ENCODE results near the gene CNTN5.

Gene CNTN5

GRCh38 chr11:99973993-99974392, 953.2 kb downstream of the CNTN5 start:
- no peak for DNase-seq (ENCODE audit: low read depth)
- no peak for TF ChIP-seq CTCF (IDR thresholded peaks at IDR 0.05; ENCODE audit: control insufficient read depth, insufficient read depth, low read depth, low read length, missing control alignments)
- no peak overlapping the region for H3K4me3 ChIP-seq (ENCODE audit: control insufficient read depth, low read depth, low read length)

DNA sequence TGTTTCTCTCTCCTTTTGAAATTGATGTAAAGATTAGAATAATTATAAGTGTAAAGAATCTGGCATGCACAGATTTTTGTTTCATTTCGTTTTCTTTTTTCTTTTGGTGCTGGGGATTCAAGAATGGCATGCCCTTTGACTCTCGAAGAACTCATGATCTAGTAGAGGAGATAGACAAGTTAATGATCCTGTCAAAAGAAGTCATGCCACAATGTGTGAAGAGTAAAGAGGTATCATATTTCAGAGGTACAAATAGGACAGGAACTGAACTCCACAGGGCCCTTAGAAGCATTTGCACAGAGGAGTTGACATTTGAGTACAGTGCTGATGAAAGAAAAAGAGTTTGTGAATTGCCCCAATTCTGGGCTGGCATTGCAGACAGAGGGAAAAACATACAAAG, 958.3 kb downstream of the CNTN5 start:
- DNase-seq (ENCODE audit: low read depth) = no peak
- no peak overlapping the region for H3K4me3 ChIP-seq (ENCODE audit: control insufficient read depth, low read depth, low read length)
- TF ChIP-seq CTCF (IDR thresholded peaks at IDR 0.05; ENCODE audit: control insufficient read depth, insufficient read depth, low read depth, low read length, missing control alignments) = no peak

DNA sequence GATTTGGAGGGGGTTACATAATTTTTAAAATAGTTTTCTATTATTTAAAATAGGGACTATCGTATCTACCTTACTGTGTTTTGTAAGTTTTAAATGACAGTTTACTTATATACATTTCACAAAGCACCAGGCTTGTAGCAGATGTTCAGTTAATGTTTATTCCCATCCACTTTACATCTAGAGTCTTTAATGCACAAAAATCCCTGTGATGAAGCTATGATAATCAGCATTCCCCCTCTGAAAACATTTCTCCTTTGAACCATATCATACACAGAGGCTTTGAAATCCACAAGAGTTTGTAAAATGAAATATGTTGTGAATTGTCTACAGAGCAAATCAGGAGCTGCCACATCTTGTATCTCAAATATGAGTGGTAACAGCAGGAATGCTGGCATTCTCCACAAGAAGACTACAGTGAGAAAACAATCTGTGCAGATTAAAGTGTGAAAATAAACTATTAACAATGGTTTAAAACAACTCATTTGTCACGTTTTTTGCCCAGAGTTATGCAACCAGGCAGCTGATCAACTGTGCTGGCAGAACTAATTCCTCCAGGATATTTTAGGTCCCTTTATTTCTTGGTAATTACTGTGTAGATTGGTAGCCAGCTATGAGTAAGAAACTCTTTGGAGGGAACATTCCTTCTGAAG, 967.2 kb downstream of the CNTN5 start:
- DNase-seq (ENCODE audit: low read depth) = no peak
- no peak for TF ChIP-seq CTCF (IDR thresholded peaks at IDR 0.05; ENCODE audit: control insufficient read depth, insufficient read depth, low read depth, low read length, missing control alignments)
- H3K4me3 ChIP-seq (ENCODE audit: control insufficient read depth, low read depth, low read length) = no peak overlapping the region

DNA sequence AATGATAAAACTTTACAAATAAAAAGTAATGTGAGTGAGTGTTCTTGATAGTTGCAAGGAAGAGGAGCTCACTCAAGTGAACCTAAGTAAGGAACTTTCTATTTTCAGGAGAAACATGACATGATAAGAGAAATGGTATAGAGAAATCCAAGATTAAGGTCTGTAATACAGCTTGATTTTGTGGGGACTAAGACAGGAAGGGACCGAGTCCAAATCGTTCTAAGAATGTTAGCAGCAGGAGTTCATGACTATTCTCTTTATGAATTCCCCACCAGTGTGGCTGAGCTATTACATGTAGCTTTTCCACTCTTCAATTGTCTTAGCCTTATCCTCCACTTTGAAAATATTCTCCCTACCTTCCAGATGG, 967.7 kb downstream of the CNTN5 start:
- DNase-seq (ENCODE audit: low read depth) = no peak
- H3K4me3 ChIP-seq (ENCODE audit: control insufficient read depth, low read depth, low read length) = no peak overlapping the region
- no peak for TF ChIP-seq CTCF (IDR thresholded peaks at IDR 0.05; ENCODE audit: control insufficient read depth, insufficient read depth, low read depth, low read length, missing control alignments)

DNA sequence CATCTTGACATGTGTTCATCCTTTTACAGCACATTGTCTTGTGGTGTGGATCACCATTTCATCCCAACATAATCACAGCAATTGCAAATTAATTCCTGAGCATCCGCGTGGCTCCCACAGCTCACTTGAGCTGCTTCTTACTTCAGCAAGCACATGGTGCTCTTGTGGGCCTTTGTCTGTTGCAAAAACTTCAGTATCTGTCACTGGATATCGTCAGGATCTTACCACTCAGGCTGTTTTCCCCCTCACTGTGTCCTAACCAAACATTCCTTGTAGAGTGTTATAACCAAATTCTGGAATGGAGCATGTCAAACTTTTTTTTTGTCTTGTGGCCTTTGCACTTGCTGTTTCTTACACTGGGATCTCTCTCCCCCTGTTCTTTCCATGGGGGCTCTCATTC, 983.2 kb downstream of the CNTN5 start:
- no peak for TF ChIP-seq CTCF (IDR thresholded peaks at IDR 0.05; ENCODE audit: control insufficient read depth, insufficient read depth, low read depth, low read length, missing control alignments)
- no peak for DNase-seq (ENCODE audit: low read depth)
- no peak overlapping the region for H3K4me3 ChIP-seq (ENCODE audit: control insufficient read depth, low read depth, low read length)

DNA sequence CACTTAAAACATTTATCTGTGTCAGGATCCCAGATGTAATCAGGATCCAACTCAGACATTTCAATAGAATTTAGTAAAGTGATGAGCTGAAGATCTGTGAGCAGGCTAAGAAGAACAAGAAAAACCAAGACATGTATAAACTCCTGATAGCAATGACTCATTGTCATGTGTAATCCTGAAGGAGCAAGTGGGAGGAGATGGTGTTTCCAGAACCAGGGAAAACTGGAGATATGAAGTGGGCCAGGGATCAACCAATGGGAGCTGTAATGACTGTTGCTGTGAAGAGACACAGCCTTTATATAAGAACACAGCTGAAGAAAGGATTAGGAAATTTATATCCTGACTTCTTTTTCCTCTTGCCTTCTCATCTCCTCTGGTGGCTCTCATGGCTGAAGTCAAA, 983.8 kb downstream of the CNTN5 start:
- DNase-seq (ENCODE audit: low read depth) = no peak
- no peak for TF ChIP-seq CTCF (IDR thresholded peaks at IDR 0.05; ENCODE audit: control insufficient read depth, insufficient read depth, low read depth, low read length, missing control alignments)

DNA sequence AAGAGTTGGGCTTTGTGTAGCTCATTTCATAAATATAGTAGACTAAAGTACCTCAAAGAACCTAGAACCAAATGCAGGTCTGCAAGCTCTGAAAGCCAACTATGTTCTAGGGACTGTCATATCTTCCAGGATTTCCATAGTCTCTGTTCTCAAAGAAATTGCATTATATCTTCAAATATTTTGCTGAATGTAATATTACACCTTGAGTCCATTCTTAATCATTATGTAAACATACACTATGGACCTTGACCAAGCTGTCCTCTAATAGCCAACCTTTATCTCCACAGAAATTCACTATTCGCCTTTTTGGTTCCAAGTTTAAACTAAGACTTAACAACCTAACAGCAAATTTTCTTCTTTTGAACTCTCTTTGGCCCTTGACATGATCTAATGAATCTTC, 987.7 kb downstream of the CNTN5 start:
- TF ChIP-seq CTCF (IDR thresholded peaks at IDR 0.05; ENCODE audit: control insufficient read depth, insufficient read depth, low read depth, low read length, missing control alignments) = no peak
- DNase-seq (ENCODE audit: low read depth) = no peak
- no peak overlapping the region for H3K4me3 ChIP-seq (ENCODE audit: control insufficient read depth, low read depth, low read length)

More for the DNA sequence above, 983.8 kb downstream of the CNTN5 start:
- H3K4me3 ChIP-seq (ENCODE audit: control insufficient read depth, low read depth, low read length) = no peak overlapping the region

Measured in AG09309 (cell line).